GM18873 (cell line): ENCODE measurements around the gene C2orf49.

Source experiments
- ATAC-seq: cut with Tn5 transposase; IDR thresholded peaks from one replicate; pipeline ENCODE4 v1.9.1; 2021; ENCODE audit warnings: mild to moderate bottlenecking, moderate library complexity, moderate number of reproducible peaks; ENCODE audit not compliant: unreplicated experiment, low FRiP score

The C2orf49 gene

GRCh38 chr2:105380432-105381100 lies 43.2 kb downstream of the C2orf49 start:
- ATAC-seq, result no peak

GRCh38 chr2:105381101-105381668 lies 43.8 kb downstream of the C2orf49 start:
- no peak for ATAC-seq

- no peak for ATAC-seq
Measured at GRCh38 chr2:105382177-105382576, 44.8 kb downstream of the C2orf49 start.

GRCh38 chr2:105383432-105384166 lies 46.3 kb downstream of the C2orf49 start:
- no peak for ATAC-seq

GRCh38 chr2:105384216-105384615 lies 46.9 kb downstream of the C2orf49 start:
- ATAC-seq, result no peak

GRCh38 chr2:105384861-105385260 lies 47.5 kb downstream of the C2orf49 start:
- ATAC-seq, result no peak

GRCh38 chr2:105385731-105386540 lies 48.6 kb downstream of the C2orf49 start:
- no peak for ATAC-seq

- no peak for ATAC-seq
Measured at GRCh38 chr2:105387225-105387624, 49.9 kb downstream of the C2orf49 start.

GRCh38 chr2:105388971-105389381 lies 51.6 kb downstream of the C2orf49 start:
- no peak for ATAC-seq

GRCh38 chr2:105390454-105390853 lies 53.1 kb downstream of the C2orf49 start:
- no peak for ATAC-seq

- ATAC-seq, result no peak
Measured at GRCh38 chr2:105391058-105391627, 53.8 kb downstream of the C2orf49 start.

- no peak for ATAC-seq
Measured at GRCh38 chr2:105391763-105392662, 54.7 kb downstream of the C2orf49 start.

- ATAC-seq, result no peak
Measured at GRCh38 chr2:105393373-105394055, 56.2 kb downstream of the C2orf49 start.

GRCh38 chr2:105394951-105395611 lies 57.7 kb downstream of the C2orf49 start:
- no peak for ATAC-seq

- ATAC-seq, result no peak
Measured at GRCh38 chr2:105395691-105396090, 58.4 kb downstream of the C2orf49 start.

- no peak for ATAC-seq
Measured at GRCh38 chr2:105396254-105397024, 59.1 kb downstream of the C2orf49 start.

- ATAC-seq, result no peak
Measured at GRCh38 chr2:105397025-105397722, 59.8 kb downstream of the C2orf49 start.
